B cell (primary cell): Measurements from ENCODE around the gene ODF2L.

Experiments used
- CTCF ChIP-seq: fragments of 200-600 bp; IDR thresholded peaks from one replicate; pipeline ENCODE4 v1.8.0; 2022; ENCODE audit warnings: antibody characterized with exemption, mild to moderate bottlenecking
- EZH2 ChIP-seq: IDR thresholded peaks from 2 replicates; pipeline ENCODE4 v1.6.1; 2012; ENCODE audit warnings: borderline replicate concordance, low read depth, mild to moderate bottlenecking, moderate library complexity, low read length; ENCODE audit not compliant: insufficient read depth, poor library complexity, severe bottlenecking

GRCh38 chr1:86395751-86396497 lies at the start of gene ODF2L:
- TF ChIP-seq CTCF: no peak
- no peak for TF ChIP-seq EZH2
